ENCODE measurements around the gene CFLAR. TPM values are rescaled to one million over a fixed set of nuclear protein-coding genes. Genes with fewer than 3 reads are reported as not detected.
"Not testable (repeated sequence)": the region's sequence is repeated elsewhere in the genome, so short reads cannot be mapped to it uniquely, and the experiment has no call there.

CFLAR gene
- total RNA-seq, 1 donor from 2014 or later, result 11.4 TPM

DNA sequence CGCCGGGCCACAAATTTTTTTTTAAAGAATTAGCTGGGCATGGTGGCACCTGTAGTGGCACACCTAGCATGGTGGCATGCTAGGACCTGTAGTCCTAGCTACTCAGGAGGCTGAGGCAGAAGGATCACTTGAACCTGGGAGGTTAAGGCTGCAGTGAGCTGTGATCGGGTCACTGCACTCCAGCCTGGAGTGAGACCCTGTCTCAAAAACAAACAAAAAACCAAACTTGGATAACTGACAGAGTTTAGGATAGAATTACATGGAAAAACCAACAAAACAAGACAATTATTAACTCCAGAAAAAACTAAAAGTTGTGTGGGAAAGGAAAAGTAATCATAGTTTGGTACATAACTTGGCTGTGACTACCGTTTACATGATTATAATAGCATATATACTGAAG is 1.6 kb upstream of the CFLAR start:
- H3K4me3 ChIP-seq, result no peak overlapping the region
- no peak overlapping the region for H3K27ac ChIP-seq
- H3K27me3 Mint-ChIP-seq (ENCODE audit: insufficient read depth, low read depth), result peaks cover 2% of the 10 kb centered on the region
- no peaks in the 10 kb centered on the region for H3K36me3 Mint-ChIP-seq
- H3K27me3 ChIP-seq, result no peaks in the 10 kb centered on the region
- H2AFZ ChIP-seq (replicated peaks), result no peak overlapping the region
- no peaks in the 10 kb centered on the region for H3K9me3 ChIP-seq (ENCODE audit: low read depth)
- peaks cover 11% of the 10 kb centered on the region for H3K4me1 ChIP-seq
- no peak overlapping the region for H3K9ac ChIP-seq
- no peak for TF ChIP-seq EZH2phosphoT487 (IDR thresholded peaks at IDR 0.05)
- no peak for TF ChIP-seq EZH2 (IDR thresholded peaks at IDR 0.05)
- no peak overlapping the region for H3K27ac Mint-ChIP-seq
- no peaks in the 10 kb centered on the region for H3K36me3 ChIP-seq
- H4K20me1 ChIP-seq (ENCODE audit: low read depth), result no peaks in the 10 kb centered on the region
- H3F3A ChIP-seq (ENCODE audit: low read depth), result peaks cover 17% of the 10 kb centered on the region
- DNase-seq (ENCODE audit: low spot score), result no peak
- H3K4me3 Mint-ChIP-seq, result no peak overlapping the region
- H3K79me2 ChIP-seq (ENCODE audit: low read depth), result no peaks in the 10 kb centered on the region
- H3K9me3 Mint-ChIP-seq, result peaks cover 6% of the 10 kb centered on the region
- no peak overlapping the region for H3K4me2 ChIP-seq
- peaks cover 7% of the 10 kb centered on the region for H3K4me1 Mint-ChIP-seq

DNA sequence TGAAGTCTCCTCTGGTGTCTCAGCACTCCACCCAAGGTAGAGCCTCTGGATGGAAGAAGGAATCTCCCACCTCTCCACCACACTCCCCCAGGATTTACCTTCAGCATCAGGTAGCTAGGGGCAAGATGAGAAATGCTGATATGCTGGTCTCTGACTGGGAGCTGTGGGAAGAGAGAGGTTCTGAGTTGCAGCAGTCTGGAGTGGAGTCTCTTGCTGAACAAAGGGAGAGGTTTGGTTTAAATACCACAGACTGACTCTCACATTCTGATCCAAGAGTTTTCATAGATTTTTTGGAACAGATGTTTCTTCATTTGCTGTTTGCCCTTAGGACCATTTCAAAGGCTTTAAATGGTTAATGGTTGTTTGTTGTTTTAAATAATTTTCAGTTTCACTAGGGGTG is 1.1 kb upstream of the CFLAR start:
- H3F3A ChIP-seq (ENCODE audit: low read depth), result peaks cover 19% of the 10 kb centered on the region
- no peaks in the 10 kb centered on the region for H3K36me3 Mint-ChIP-seq
- DNase-seq (ENCODE audit: low spot score), result no peak
- no peak overlapping the region for H3K9ac ChIP-seq
- no peaks in the 10 kb centered on the region for H3K27me3 ChIP-seq
- no peaks in the 10 kb centered on the region for H4K20me1 ChIP-seq (ENCODE audit: low read depth)
- no peak overlapping the region for H3K4me3 Mint-ChIP-seq
- no peak overlapping the region for H3K4me3 ChIP-seq
- H3K9me3 Mint-ChIP-seq, result peaks cover 6% of the 10 kb centered on the region
- H3K79me2 ChIP-seq (ENCODE audit: low read depth), result no peaks in the 10 kb centered on the region
- peaks cover 7% of the 10 kb centered on the region for H3K4me1 Mint-ChIP-seq
- peaks cover 11% of the 10 kb centered on the region for H3K4me1 ChIP-seq
- no peaks in the 10 kb centered on the region for H3K9me3 ChIP-seq (ENCODE audit: low read depth)
- H3K27ac Mint-ChIP-seq, result no peak overlapping the region
- no peaks in the 10 kb centered on the region for H3K36me3 ChIP-seq
- no peak overlapping the region for H3K27ac ChIP-seq
- no peak overlapping the region for H2AFZ ChIP-seq (replicated peaks)
- TF ChIP-seq, protein P1, sequence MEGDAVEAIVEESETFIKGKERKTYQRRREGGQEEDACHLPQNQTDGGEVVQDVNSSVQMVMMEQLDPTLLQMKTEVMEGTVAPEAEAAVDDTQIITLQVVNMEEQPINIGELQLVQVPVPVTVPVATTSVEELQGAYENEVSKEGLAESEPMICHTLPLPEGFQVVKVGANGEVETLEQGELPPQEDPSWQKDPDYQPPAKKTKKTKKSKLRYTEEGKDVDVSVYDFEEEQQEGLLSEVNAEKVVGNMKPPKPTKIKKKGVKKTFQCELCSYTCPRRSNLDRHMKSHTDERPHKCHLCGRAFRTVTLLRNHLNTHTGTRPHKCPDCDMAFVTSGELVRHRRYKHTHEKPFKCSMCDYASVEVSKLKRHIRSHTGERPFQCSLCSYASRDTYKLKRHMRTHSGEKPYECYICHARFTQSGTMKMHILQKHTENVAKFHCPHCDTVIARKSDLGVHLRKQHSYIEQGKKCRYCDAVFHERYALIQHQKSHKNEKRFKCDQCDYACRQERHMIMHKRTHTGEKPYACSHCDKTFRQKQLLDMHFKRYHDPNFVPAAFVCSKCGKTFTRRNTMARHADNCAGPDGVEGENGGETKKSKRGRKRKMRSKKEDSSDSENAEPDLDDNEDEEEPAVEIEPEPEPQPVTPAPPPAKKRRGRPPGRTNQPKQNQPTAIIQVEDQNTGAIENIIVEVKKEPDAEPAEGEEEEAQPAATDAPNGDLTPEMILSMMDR (IDR thresholded peaks at IDR 0.05), result no peak
- TF ChIP-seq EZH2phosphoT487 (IDR thresholded peaks at IDR 0.05) (no peak), EZH2 (IDR thresholded peaks at IDR 0.05) (no peak)
- peaks cover 2% of the 10 kb centered on the region for H3K27me3 Mint-ChIP-seq (ENCODE audit: insufficient read depth, low read depth)
- H3K4me2 ChIP-seq, result no peak overlapping the region

DNA sequence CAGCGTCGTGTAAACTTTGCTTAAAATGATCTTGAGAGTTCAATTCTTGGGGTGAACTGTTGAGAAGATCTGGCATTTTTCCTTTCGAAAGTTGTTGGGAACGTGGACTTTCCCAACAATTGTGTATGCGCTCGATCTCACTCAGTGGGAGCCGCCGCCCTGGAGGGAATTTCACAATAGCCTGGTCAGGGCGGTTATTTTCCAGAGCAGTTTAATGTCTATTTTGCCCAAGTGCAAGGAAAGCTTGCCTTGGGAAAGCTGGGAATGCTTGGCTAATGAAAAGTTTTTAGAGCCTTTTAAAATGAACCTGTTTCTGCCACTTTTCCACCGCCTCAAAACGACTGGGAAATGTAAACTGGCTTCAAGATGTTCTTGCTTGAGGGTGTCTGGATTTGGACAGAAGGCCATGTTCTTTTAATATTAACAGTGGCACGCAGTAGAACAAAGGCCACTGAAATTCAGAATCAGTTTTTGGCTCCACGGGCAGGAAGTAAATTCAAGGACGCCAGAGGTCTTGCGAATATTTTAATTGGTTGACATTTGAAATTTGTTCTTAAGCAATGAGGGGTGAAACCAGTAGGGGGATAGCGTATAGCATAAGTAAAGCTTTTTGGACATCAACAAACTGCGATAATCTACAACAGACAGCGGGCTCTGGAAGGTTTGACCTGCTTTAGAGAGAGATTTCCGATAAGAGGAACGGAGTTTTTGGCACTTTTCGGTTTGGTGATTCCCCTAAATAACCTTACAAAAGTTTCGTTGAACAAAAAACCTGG is 1.2 kb downstream of the CFLAR start:
- Histone ChIP-seq H3K9ac (no peak overlapping the region), H2AFZ (replicated peaks) (peak overlapping the region; percentile 67), H3F3A (ENCODE audit: low read depth) (peaks cover 19% of the 10 kb centered on the region), H3K36me3 (no peaks in the 10 kb centered on the region), H3K4me2 (peak overlapping the region; percentile 75), H4K20me1 (ENCODE audit: low read depth) (no peaks in the 10 kb centered on the region), H3K27ac (no peak overlapping the region), H3K27me3 (no peaks in the 10 kb centered on the region), H3K79me2 (ENCODE audit: low read depth) (no peaks in the 10 kb centered on the region), H3K4me3 (peak overlapping the region; percentile 54), H3K4me1 (peaks cover 11% of the 10 kb centered on the region), H3K9me3 (ENCODE audit: low read depth) (no peaks in the 10 kb centered on the region)
- H3K36me3 Mint-ChIP-seq, result no peaks in the 10 kb centered on the region
- no peak overlapping the region for H3K27ac Mint-ChIP-seq
- peaks cover 6% of the 10 kb centered on the region for H3K9me3 Mint-ChIP-seq
- DNase-seq (ENCODE audit: low spot score), result peak; percentile 5
- peaks cover 4% of the 10 kb centered on the region for H3K4me1 Mint-ChIP-seq
- H3K27me3 Mint-ChIP-seq (ENCODE audit: insufficient read depth, low read depth), result peaks cover 2% of the 10 kb centered on the region
- TF ChIP-seq EZH2phosphoT487 (IDR thresholded peaks at IDR 0.05) (no peak), EZH2 (IDR thresholded peaks at IDR 0.05) (no peak)
- TF ChIP-seq, protein P1 (IDR thresholded peaks at IDR 0.05), result peak; percentile 13
- H3K4me3 Mint-ChIP-seq, result peak overlapping the region; percentile 63

DNA sequence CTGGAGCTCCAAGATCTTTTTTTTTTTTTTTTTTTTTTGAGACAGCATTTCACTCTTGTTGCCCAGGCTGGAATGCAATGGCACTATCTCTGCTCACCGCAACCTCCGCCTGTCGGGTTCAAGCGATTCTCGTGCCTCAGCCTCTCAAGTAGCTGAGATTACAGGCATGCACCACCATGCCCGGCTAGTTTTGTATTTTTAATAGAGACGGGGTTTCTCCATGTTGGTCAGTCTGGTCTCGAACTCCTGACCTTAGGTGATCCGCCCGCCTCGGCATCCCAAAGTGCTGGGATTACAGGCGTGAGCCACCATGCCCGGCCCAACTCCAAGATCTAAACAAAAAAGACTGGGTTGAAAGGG is 1.8 kb downstream of the CFLAR start:
- peak overlapping the region; percentile 88 for H2AFZ ChIP-seq (replicated peaks)
- H3F3A ChIP-seq (ENCODE audit: low read depth), result peaks cover 19% of the 10 kb centered on the region
- H3K27me3 ChIP-seq; H3K9ac ChIP-seq; DNase-seq (ENCODE audit: low spot score); H3K79me2 ChIP-seq (ENCODE audit: low read depth); H3K9me3 ChIP-seq (ENCODE audit: low read depth); H3K4me1 Mint-ChIP-seq; H3K9me3 Mint-ChIP-seq; H3K27ac ChIP-seq; H4K20me1 ChIP-seq (ENCODE audit: low read depth); H3K27ac Mint-ChIP-seq; H3K36me3 Mint-ChIP-seq; H3K27me3 Mint-ChIP-seq (ENCODE audit: insufficient read depth, low read depth); H3K36me3 ChIP-seq: not testable (repeated sequence)
- H3K4me2 ChIP-seq, result peak overlapping the region; percentile 88
- peaks cover 11% of the 10 kb centered on the region for H3K4me1 ChIP-seq
- peak overlapping the region; percentile 84 for H3K4me3 Mint-ChIP-seq
- peak overlapping the region; percentile 54 for H3K4me3 ChIP-seq
